ENCODE measurements around the gene KLLN.
"Not testable (repeated sequence)": the region's sequence is repeated elsewhere in the genome, so short reads cannot be mapped to it uniquely, and the experiment has no call there.

Gene KLLN

GRCh38 chr10:87838650-87839049 is 24.7 kb downstream of the KLLN start:
- no peak for DNase-seq

- DNase-seq: no peak
Observed at GRCh38 chr10:87837445-87837844, 25.9 kb downstream of the KLLN start.

GRCh38 chr10:87836098-87836497 is 27.2 kb downstream of the KLLN start:
- DNase-seq: no peak

- no peak for DNase-seq
Observed at GRCh38 chr10:87829986-87830729, 33.2 kb downstream of the KLLN start.

GRCh38 chr10:87829051-87829450 is 34.3 kb downstream of the KLLN start:
- not testable (repeated sequence) for DNase-seq

- no peak for DNase-seq
Observed at GRCh38 chr10:87827681-87828080, 35.7 kb downstream of the KLLN start.

- DNase-seq: no peak
Observed at GRCh38 chr10:87826653-87827052, 36.7 kb downstream of the KLLN start.

GRCh38 chr10:87819289-87819585 is 44.1 kb downstream of the KLLN start:
- DNase-seq: no peak

- DNase-seq: peak; percentile 16 to 47 (median 22)
Observed at GRCh38 chr10:87818505-87819288, 44.6 kb downstream of the KLLN start.

- peak; percentile 55 to 78 (median 74) for DNase-seq
Observed at GRCh38 chr10:87817609-87818504, 45.5 kb downstream of the KLLN start, which contains the start of gene ATAD1. TSS of gene ATAD1 (minus strand) at chr10:87818226. CDS start at chr10:87814599, 3,627 bp downstream.

- no peak for DNase-seq
Observed at GRCh38 chr10:87816898-87817608, 46.3 kb downstream of the KLLN start.

GRCh38 chr10:87816163-87816897 is 47.0 kb downstream of the KLLN start:
- DNase-seq: no peak
